ENCODE measurements around the gene SELENOW.
"Not testable (repeated sequence)": the region's sequence is repeated elsewhere in the genome, so short reads cannot be mapped to it uniquely, and the experiment has no call there.

SELENOW gene

DNA sequence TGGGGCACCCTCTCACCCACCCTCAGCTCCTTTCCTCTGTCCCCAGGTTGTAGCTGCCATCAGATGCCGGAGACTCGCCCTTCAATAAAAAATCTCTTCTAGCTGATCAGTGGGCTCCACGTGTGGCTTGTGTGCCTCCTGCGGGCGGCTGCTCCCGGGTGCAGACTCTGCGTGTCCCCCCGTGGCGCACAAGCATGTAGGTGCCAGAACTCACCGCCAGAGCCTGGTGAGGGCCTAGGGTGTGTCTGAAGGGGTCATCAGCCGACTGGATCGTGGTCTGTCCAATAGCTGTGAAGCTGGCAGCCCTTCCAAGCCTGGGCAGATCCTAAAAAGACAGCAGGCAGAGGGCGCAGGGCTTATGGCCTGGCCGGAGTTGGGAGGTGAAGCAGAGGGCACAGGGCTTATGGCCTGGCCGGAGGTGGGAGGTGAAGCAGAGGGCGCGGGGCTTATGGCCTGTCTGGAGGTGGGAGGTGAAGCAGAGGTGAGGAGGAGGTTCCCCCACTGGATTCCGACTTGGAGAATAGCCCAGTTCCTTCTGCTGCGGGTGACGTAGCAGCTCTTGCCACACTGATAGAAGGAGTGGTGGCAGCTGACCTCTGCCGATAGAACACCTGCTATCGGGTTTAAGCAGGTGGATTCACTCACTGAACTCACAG is 21.4 kb upstream of the SELENOW start:
- DNase-seq (ENCODE audit: low spot score): no peak

DNA sequence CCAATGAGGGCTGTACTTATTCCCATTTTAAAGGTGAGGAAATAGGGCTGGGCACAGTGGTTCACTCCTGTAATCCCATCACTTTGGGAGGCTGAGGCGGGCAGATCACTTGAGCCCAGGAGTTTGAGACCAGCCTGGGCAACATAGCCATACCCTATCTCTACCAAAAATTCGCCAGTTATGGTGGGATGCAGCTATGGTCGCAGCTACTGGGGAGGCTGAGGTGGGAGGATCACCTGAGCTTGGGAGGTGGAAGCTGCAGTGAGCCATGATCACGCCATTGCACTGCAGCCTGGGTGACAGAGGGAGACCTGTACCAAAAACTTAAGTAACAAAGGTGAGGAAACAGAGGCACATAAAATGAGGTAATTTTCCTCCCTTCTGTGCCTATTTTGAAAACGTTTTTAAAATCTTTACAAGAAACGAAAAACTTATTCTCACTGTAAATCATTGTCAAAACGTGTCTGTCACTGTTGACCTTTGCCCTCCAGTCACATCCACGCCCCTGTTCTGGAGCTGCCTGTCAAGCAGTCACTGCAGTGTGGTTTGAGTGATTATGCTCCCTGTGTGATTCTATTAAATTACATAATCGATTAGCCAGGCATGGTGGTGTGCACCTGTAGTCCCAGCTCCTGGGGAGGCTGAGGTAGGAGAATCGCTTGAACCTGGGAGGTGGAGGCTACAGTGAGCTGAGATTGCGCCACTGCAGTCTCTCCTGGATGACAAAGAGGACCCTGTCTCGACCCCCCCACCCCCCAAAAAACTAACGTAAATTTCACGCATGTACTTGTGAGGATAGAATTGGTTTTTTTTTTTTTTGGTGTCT is 20.7 kb upstream of the SELENOW start:
- DNase-seq (ENCODE audit: low spot score): no peak

DNA sequence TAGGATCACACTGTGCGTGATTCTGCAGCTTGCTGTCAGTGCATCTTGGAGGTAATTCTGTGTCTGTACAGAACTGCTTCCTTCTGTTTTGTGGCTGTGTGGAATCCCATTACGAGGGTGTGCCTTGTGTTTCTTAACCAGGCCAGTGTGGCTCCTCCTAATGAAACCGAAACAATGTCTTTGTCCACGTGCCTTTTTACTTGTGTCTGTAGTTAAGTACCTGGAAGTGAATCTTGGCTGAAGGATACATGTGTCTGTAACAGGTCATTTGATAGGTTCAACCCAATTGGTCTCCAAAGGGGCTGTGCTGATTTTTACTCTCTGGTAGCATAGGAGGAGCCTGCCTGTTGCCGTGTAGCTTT is 20.1 kb upstream of the SELENOW start:
- no peak for DNase-seq (ENCODE audit: low spot score)

DNA sequence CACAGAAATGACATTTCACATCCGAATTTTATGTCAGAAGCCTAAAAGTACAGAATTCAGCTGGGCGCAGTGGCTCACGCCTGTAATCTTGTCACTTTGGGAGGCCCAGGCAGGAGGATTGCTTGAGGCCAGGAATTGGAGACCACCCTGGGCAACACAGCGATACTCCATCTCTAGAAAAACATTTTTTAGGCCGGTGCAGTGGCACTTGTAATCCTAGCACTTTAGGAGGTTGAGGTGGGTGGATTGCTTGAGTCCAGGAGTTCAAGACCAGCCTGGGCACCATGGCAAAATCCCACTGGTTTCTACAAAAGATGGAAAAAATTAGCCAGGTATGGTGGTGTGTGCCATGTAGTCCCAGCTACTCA is 17.9 kb upstream of the SELENOW start:
- DNase-seq (ENCODE audit: low spot score): no peak

DNA sequence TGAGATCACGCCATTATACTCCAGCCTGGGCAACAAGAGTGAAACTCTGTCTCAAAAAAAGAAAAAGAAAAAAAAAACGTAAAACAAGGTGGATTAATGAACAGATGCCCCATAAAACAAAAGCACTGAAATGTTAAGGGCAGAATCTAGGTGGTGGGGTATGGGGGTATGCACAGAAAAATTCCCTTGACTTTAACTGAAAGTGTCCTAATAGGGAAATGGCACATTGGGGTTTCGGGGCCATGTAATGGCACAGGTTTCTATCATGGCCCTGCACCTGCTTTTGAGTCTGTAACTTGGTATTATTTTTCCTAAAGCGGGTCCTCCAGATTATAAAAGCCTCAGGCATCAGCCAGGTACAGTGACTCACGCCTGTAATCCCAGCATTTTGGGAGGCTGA is 16.9 kb upstream of the SELENOW start:
- no peak for DNase-seq (ENCODE audit: low spot score)

DNA sequence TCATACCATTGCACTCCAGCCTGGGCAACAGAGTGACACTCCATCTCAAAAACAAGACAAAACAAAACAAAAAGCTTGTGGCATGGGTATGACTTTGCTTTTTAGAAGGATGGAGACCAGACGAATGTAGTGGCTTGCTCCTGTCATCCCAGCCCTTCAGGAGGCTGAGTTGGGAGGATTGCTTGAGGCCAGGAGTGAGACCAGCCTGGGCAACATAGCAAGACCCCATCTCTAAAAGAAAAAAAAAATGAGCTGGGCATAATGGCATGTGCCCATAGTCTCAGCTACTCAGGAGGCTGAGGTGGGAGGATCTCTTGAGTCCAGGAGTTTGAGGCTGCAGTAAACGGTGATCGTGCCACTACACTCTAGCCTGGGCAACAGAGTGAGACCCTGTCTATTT is 16.4 kb upstream of the SELENOW start:
- no peak for DNase-seq (ENCODE audit: low spot score)

DNA sequence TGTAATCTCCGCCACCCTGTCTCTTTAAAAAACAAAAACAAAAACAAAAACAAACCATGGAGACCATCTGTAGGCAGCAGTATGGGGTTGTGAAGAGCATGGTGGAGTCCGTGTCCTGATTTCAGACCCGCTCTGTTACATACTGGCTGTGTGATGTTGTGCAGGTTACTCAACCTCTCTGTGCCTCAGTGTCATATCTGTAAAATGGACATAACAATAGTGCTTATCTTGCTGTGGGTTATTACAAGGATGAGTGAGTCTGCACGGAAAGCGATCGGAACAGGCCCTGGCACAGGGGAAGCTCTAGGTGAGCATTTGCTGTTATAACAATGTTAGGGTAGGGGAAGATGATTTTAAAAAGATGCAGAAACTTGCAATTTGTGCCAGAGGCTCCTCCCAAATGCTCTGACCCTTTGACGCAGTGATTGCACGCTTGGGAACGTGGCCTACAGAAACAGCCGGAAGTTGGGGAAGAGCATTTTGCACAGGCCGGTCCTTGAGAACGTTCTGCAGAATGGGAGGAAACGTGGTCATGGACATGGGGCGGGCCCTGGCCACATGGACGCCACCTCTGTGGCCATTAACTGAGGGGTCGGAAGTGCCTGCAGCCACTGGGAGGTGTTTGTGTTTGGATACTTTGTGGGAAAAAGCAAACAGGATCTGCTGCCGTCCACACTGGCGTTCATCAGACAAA is 15.7 kb upstream of the SELENOW start:
- no peak for DNase-seq (ENCODE audit: low spot score)

DNA sequence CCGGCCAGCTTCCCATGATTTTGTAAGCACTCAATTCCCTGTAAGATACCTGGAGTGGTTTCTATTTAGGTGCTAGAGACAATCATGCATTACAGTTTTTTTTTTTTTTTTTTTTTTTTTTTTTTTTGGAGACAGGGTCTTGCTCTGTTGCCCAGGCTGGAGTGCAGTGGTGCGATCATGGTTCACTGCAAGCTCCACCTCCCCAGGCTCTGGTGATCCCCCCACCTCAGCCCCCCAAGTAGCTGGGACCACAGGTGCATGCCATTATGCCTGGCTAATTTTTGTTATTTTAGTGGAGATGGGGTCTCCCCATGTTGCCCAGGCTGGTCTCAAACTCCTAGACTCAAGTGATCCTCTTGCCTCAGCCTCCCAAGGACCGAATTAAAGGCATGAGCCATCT is 13.8 kb upstream of the SELENOW start:
- DNase-seq (ENCODE audit: low spot score): not testable (repeated sequence)

DNA sequence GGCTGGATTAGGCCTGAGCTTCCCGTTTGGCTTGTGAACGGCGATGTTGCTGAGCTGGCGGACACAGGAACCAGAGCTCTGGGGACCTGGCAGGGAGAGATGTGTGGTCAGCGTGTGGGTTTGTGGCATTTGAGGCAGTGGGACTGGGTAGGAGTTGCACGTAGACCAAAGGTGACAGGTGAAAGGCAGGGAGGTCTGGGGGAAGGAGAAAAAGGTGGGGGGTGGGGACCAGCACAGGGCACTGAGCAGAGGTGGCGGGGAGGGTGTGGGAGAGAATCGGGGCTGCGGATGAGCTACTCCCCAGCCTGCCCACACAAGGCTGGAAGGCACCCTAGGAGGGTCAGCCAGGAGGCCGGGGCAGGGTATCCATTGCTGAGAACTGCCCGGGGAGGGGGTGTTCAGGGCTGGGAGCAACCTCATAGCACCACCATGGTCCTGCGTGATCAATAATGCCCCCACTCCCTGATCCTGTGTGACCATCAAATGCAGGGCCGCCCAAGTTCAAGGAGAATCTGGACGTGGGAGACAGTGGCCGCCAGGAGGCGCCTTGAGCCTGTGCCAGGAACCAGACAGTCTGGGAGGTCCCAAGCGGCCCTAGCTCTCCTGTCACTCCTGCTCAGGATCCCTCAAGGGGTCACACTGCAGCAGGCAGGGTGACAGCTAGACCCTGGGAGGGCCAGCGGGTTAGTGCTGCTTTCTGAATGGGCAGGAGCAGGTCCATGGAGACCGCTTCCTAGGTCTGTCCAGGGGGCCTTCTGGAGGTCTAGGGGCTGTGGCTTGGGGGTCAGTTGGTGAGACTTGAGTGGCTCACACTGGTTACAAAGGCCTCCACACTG is 12.8 kb upstream of the SELENOW start:
- peak; percentile 79 for DNase-seq (ENCODE audit: low spot score)

DNA sequence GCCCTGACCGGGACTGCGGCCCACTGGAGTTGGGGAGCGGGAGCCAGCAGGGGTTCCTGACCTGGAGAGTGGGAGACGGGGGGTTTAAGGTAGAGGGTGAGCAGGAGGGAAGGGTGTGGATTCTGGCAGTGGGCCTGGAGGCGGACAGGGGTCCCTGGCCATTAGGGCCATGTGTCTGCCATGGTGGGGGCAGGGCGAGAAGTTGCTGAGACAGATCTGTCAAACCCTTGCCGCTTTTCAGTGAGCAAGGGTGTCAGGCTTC is 12.2 kb upstream of the SELENOW start:
- no peak for DNase-seq (ENCODE audit: low spot score)

DNA sequence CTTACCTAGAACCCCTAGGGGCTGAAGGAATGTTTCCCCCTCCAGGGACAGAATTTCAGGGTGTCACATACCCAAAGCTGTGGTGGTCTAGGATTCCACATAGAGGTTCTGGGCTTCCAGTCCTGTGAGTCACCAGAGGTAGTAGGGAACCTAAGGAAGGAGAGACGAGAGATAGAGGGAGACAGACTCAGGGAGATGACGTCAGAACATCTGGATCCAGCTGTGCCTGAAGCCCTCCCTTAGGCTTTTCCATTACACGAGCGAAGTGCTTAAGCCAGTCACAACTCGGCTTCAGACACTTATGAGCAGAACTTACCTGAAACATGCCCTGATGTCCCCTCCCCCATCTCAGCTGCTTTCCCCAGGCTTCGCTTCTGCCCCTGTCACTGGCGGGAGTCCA is 11.8 kb upstream of the SELENOW start:
- no peak for DNase-seq (ENCODE audit: low spot score)

DNA sequence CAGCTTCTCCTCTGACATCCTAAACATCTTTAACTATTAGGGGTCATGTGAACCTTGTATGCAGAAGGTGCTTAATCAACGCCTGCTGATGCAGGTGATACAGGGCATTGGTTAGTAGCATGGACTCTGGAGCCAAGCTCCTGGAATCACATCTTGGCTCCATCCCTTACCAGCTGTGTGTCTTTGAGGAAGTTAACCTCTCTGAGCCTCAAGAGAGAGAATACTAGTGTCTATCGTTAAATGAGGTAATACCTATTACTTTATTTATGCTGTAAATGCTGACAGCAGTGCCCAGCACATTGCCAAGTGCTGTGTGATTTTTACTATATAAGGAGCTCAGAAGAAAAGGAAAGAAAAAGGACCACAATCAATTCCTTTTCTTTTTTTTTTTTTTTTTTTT is 11.2 kb upstream of the SELENOW start:
- no peak for DNase-seq (ENCODE audit: low spot score)

DNA sequence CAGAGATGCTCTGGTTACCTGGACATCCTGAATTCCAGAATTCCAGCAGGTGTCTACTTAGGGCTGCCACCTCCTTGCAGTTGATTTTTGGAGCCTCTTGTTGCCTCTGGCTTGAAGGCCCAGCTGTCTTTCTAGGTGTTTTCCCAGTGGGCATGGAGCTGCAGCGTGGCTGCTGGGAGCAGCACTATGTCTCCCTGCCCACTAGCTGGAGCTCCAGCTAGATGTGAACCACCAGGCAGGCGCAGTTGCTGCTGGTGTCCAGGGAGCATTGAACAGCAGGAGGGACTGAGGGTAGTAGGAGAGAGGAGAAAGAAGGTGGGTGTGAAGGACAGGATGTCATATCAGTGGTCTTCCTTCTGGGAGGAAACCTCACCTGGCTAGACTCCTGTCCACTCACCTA is 9.9 kb upstream of the SELENOW start:
- no peak for DNase-seq (ENCODE audit: low spot score)

DNA sequence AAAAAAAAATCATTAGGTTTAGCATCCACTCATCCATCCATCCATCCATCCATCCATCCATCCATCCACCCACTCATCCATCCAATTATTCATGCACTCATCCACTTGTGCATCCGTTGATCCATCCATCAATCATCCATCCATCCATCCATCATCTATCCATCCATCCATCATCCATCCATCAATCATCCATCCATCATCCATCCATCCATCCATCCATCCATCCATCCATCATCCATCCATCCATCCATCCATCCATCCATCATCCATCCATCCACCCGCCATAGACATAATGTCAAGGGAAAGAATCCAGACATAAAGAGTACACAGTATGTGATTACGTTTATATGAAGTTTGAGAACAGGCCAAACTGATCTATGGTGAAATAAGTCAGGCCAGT is 9.0 kb upstream of the SELENOW start:
- DNase-seq (ENCODE audit: low spot score): no peak

DNA sequence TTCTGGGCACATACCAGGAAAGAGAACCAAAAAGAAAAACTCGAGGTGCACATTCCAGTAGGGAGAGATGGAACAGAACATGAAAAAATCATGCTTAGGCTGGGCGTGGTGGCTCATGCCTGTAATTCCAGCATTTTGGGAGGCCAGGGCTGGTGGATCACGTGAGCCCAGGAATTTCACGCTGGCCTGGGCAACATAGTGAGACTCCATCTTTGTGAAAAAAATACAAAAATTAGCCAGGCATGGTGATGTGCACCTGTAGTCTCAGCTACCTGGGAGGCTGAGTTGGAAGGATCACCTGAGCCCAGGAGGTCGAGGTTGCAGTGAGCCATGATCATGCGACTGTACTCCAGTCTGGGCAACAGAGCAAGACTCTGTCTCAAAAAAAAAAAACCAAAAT is 7.2 kb upstream of the SELENOW start:
- DNase-seq (ENCODE audit: low spot score): not testable (repeated sequence)

DNA sequence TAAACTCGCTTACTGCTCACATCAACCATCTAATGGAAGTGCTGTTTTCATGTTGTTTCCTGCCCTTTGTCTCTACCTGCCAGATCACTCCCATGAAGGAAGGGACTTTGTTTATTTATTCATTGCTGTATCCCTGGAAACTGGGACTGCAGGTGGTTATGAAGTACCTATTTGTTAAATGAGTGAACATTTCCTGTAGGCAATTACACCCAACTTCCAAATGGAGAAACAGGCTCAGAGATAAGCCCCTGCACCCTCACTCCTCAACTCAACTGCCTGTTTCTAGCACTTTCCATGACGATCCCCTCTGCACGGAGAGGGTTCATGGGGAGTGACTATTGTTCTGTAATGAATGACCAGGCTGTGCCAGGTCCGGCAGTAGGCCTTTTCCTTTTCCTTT is 1.9 kb upstream of the SELENOW start:
- no peak for DNase-seq (ENCODE audit: low spot score)

DNA sequence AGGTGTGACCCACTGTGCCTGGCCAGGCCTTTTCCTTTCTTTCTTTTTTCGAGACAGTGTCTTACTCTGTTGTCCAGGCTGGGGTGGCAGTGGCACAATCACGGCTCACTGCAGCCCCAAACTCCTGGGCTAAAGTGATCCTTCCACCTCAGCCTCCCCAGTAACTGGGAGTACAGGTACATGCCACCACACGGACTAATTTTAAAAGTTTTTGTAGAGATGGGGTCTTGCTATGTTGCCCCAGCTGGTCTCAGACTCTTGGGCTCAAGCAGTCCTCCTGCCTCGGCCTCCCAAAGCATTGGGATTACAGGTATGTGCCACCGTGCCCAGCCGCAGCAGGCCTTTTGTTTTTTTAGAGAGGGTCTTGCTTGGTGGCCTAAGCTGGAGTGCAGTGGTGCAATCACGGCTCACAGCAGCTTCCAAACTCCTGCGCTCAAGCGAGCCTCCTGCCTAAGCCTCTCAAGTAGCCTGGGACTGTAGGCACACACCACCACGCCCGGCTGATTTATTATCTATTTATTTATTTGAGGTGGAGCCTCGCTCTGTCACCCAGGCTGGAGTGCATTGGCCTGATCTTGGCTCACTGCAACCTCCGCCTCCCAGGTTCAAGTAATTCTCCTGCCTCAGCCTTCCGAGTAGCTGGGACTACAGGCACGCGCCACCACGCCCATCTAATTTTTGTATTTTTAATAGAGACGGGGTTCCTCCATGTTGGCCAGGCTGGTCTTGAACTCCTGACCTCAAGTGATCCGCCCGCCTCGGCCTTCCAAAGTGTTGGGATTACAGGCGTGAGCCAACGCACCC is 1.1 kb upstream of the SELENOW start:
- DNase-seq (ENCODE audit: low spot score): not testable (repeated sequence)

DNA sequence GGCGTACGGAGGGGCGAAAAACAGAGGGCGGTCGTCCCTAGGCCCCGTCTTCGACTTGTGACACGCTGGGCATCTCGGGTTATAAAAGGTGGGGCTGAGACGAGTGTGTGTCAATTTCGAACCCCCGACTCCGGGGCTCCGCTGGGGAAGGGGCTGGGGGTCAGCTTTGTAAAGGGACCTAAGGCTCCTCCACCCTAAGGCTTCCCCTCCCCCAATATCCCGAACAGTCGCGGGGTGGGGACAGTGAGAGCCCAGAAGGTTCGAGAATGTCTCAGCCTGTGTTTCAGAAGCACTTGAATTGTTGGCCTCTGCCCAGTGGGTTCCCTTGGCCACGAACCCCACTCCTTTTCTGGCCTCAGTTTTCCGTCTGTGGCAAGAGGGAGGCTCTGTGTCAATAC is 450 bp downstream of the SELENOW start:
- DNase-seq (ENCODE audit: low spot score): no peak

DNA sequence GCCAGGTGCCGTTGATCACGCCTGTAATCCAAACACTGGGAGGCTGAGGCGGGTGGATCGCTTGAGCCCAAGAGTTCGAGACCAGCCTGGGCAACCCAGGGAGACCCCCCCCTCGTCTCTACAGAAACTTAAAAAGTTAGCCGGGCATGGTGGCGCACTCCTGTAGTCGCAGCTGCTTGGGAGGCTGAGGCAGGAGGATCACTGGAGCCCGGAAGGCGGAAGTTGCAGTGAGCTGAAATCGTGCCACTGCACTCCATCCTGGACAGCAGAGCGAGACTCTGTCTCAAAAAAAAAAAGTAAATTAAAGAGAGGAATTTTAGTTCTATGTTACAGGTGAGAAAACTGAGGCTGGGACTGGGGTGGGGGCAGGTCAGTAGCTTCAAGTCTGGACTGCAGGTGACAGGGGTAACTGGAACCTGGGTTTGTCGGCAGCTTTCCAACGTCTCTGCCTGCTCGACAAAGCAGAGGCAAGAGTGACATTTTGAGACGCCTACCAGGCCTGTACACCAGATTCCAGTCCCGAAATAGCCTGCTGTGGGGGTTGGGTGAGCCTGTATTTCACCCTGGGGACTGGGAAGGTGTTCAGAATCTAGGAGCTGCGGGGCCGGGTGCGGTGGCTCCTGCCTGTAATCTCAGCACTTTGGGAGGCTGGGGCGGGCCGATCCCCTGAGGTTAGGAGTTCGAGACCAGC is 1.2 kb downstream of the SELENOW start:
- no peak for DNase-seq (ENCODE audit: low spot score)

DNA sequence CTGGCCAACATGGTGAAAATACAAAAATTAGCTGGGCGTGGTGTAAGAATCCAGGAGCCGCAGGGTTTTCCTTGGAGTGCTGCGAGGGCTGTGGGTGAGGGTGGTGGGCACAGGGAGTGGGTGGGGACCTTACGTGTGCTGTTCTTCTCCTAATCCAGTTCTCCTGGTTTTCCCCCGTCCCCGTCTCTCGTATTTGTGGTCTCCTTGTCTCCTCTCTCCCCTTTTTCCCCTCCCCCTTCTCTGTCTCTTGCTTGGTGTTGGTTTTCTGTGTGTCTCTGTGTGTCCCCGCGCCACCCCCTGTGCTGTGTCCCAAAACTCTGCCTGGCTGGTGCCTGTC is 1.7 kb downstream of the SELENOW start:
- no peak for DNase-seq (ENCODE audit: low spot score)

DNA sequence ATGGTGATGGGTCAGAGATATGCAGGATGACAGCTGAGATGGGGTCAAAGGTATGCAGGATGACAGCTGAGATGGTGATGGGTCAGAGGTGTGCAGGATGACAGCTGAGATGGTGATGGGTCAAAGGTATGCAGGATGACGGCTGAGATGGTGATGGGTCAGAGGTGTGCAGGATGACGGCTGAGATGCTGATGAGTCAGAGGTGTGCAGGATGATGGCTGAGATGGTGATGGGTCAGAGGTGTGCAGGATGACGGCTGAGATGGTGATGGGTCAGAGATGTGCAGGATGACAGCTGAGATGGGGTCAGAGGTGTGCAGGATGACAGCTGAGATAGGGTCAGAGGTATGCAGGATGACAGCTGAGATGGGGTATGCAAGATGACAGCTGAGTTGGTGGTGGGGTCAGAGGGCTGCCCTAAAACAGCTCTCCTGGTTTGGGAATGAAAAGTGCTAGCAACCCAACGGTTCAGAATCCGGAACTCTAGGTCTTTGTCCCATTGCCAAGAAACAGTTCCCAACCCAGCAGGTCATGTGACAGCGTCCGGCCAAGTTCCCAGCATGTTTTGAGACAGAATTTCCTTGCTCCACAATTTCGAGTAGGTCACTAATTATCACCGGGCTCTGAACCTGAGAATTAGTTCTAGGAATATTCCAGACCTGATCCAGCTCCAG is 3.2 kb downstream of the SELENOW start:
- DNase-seq (ENCODE audit: low spot score): no peak
